Stimulated activated CD8-positive, alpha-beta memory T cell treated with anti-CD3 and anti-CD28 coated beads, Interleukin-12 subunit alpha, Interleukin-12 subunit beta, amount 100 ng/mL, for 24 hours (primary cell): ENCODE measurements around the gene RGS1.

Source experiments
- DNase-seq: peaks from one replicate; pipeline ENCODE4 v3.0.0-alpha.2; 2020; ENCODE audit errors: extremely low read depth

RGS1 gene

DNA sequence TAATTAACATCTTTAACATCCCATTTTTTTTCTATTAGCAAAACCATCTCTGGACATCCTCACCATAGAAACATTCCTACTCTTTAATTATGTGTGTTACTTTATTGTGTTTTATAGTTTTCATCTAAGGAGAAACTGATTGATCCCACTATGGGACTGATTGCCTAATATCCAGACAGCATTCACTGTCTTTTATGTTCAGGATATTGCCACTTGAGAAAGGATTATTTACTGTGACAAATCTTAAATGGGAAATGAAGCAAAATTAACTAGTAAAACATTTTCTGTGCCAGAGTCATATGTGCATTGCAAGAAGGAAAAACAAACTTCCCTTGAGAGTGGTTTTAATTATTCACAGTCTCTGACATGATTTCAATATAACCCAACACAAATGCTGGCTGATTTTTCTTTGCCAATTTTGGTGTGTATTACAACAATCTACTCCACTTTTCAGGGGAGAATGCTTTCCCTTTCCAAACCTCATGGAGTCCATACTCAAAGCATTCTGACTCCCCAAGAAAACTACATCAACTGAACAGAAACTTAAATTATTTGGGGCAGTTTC lies 44.6 kb downstream of the RGS1 start:
- DNase-seq: no peak

- DNase-seq: no peak
Measured at GRCh38 chr1:192626366-192627179, 51.0 kb downstream of the RGS1 start.

DNA sequence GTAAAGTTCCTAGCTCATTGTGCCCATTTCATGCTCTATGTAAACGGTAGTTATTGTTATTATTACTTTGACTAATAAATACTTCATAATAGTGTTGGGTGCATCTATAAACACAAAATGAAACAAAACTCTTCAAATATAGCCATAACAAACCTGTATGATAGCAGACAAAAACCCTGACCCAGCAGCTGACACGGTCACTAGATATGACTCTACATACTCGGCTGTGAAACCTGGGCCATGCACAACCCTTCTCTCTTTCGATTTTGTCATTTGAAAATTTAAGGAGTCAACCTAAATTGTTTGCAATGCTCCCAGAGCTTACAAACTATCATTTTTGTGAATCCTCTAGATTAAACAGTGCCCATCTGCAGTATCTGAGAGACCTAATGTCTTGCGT lies 52.3 kb downstream of the RGS1 start:
- DNase-seq: no peak

- no peak for DNase-seq
Measured at GRCh38 chr1:192628396-192629057, 53.0 kb downstream of the RGS1 start.

DNA sequence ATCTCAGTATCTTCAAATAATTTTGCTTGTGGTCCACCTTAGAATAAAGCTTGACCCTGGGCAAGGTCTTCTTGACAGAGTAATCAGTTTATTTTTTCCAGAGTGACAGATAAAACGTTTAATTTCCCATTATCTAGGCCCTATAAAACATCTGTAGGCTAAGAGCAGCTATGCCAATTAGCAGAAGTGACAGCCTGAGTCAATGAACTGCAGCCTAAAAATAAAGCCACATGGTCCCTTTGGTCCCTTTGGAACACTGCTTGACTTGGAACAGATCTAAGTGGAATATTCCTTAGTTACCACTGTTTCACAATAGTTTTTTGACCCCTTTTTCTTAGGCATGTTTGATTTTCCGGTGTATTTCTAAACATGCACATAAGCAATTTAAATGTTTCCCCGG lies 54.0 kb downstream of the RGS1 start:
- DNase-seq: no peak
